HCT116 (cell line): ENCODE data around the gene WT1. TPM values are rescaled to one million over a fixed set of nuclear protein-coding genes. Genes with fewer than 3 reads are reported as not detected.

Source experiments
- ATAC-seq: fragments of 200-7000 bp; cut with Tn5 transposase; 2 replicates; pipeline ENCODE4 v1.9.1; 2020; ENCODE audit warnings: mild to moderate bottlenecking, moderate library complexity
- BruUV-seq: library from RNA; stranded (reverse); fragments of 400-500 nt; replicated peaks from 2 replicates; lab custom pipeline; 2021; lab: Mats Ljungman, UMichigan
- CTCF ChIA-PET: fragments of 300-600 bp; sonication (Branson Sonifier 250); formaldehyde crosslinking; loops from one replicate; lab custom pipeline; 2021; ENCODE audit warnings: antibody characterized with exemption; lab: Charles Lee
- POLR2A ChIA-PET: fragments of 300-600, 350-600 bp; sonication (Branson Sonifier 250); formaldehyde crosslinking; loops from one replicate; lab custom pipeline; 2021; ENCODE audit warnings: antibody characterized with exemption; lab: Charles Lee
- RAD21 ChIA-PET, 2 experiments: fragments of 300-600 bp; sonication (Branson Sonifier 250); formaldehyde crosslinking; loops; one replicate each; lab custom pipeline; 2023; ENCODE audit warnings: low total read pairs in 2 of 2; ENCODE audit not compliant: uncharacterized antibody in 2 of 2, unreplicated experiment in 2 of 2, low non-redundant PET in 1 of 2; lab: Charles Lee
- DNase-seq: peaks from one replicate; pipeline ENCODE4 v3.0.0-alpha.2; 2010; ENCODE audit warnings: low read depth, low spot score
- H2AFZ ChIP-seq: fragments of 200-600 bp; shearing (Covaris generic), sonication (generic); 2 replicates; pipeline ENCODE4 v1.6.1; 2017; ENCODE audit warnings: low read depth, mixed run types, mixed read lengths, antibody characterized with exemption, low read length; ENCODE audit not compliant: poor library complexity, severe bottlenecking
- H3K27ac ChIP-seq: 2 replicates; pipeline ENCODE4 v1.5.1; 2012; ENCODE audit warnings: low read depth, low read length
- H3K27me3 ChIP-seq: fragments of 200-600 bp; sonication (generic); 2 replicates; pipeline ENCODE4 v1.6.1; 2016; ENCODE audit warnings: mixed run types, low read length, mixed read lengths; ENCODE audit not compliant: insufficient read depth
- H3K36me3 ChIP-seq, 2 experiments: fragments of 200-500 bp in 1 of 2; fragments of 200-600 bp in 1 of 2; sonication (Bioruptor generic) in 1 of 2; sonication (generic) in 1 of 2; 2 replicates each; pipeline versions ENCODE4 v1.5.1 to v1.6.1; 2014 to 2016; ENCODE audit warnings: low read length in 2 of 2, inconsistent platforms in 1 of 2, mixed read lengths in 1 of 2, mixed run types in 1 of 2; ENCODE audit not compliant: insufficient read depth in 2 of 2, control insufficient read depth in 1 of 2
- H3K4me1 ChIP-seq, 2 experiments: fragments of 200-600 bp in 1 of 2; sonication (generic) in 1 of 2; 2 replicates each; pipeline versions ENCODE4 v1.5.1 to v1.6.1; 2012 to 2017; ENCODE audit warnings: low read length in 2 of 2, inconsistent platforms in 1 of 2, mild to moderate bottlenecking in 1 of 2, mixed read lengths in 1 of 2, mixed run types in 1 of 2, moderate library complexity in 1 of 2; ENCODE audit not compliant: insufficient read depth in 2 of 2, control insufficient read depth in 1 of 2
- H3K4me2 ChIP-seq: fragments of 200-600 bp; sonication (generic); 2 replicates; pipeline ENCODE4 v1.6.1; 2017; ENCODE audit warnings: mixed run types, low read length, mixed read lengths
- H3K4me3 ChIP-seq, 2 experiments: fragments of 200-600 bp in 1 of 2; sonication (generic) in 1 of 2; replicated peaks in 1 of 2; 2 replicates each; pipeline ENCODE4 v1.5.1; 2011 to 2016; ENCODE audit warnings: low read length in 2 of 2, control low read depth in 1 of 2, low read depth in 1 of 2, mild to moderate bottlenecking in 1 of 2, mixed read lengths in 1 of 2, mixed run types in 1 of 2
- H3K79me2 ChIP-seq: fragments of 200-600 bp; sonication (generic); 2 replicates; pipeline ENCODE4 v1.6.1; 2017; ENCODE audit warnings: mild to moderate bottlenecking, mixed run types, low read length, moderate library complexity, mixed read lengths; ENCODE audit not compliant: insufficient read depth
- H3K9ac ChIP-seq: fragments of 200-600 bp; sonication (generic); 2 replicates; pipeline ENCODE4 v1.6.1; 2016; ENCODE audit warnings: low read length, mixed read lengths
- H3K9me2 ChIP-seq: fragments of 200-600 bp; sonication (generic), shearing (Covaris generic); 2 replicates; pipeline ENCODE4 v1.6.1; 2017; ENCODE audit warnings: mixed run types, mild to moderate bottlenecking, moderate library complexity; ENCODE audit not compliant: insufficient read depth
- H3K9me3 ChIP-seq, 2 experiments: fragments of 200-500 bp in 1 of 2; fragments of 200-600 bp in 1 of 2; sonication (Bioruptor generic) in 1 of 2; sonication (generic) in 1 of 2; 2 replicates each; pipeline ENCODE4 v1.6.1; 2014 to 2017; ENCODE audit warnings: low read length in 2 of 2, mixed read lengths in 2 of 2, inconsistent platforms in 1 of 2, low read depth in 1 of 2, mild to moderate bottlenecking in 1 of 2, mixed run types in 1 of 2, moderate library complexity in 1 of 2; ENCODE audit not compliant: control insufficient read depth in 1 of 2, insufficient read depth in 1 of 2
- H4K20me1 ChIP-seq: fragments of 200-600 bp; sonication (generic), shearing (Covaris generic); 2 replicates; pipeline ENCODE4 v1.6.1; 2017; ENCODE audit warnings: mixed run types, mild to moderate bottlenecking, moderate library complexity; ENCODE audit not compliant: insufficient read depth
- CBX3 ChIP-seq: IDR thresholded peaks from 2 replicates; pipeline ENCODE4 v1.6.1; 2012; ENCODE audit warnings: low read depth
- EZH2 ChIP-seq: fragments of 200-600 bp; sonication (generic); IDR thresholded peaks from 2 replicates; pipeline ENCODE4 v1.6.1; 2017; ENCODE audit warnings: antibody characterized with exemption, mixed run types
- FOSL1 ChIP-seq: IDR thresholded peaks from 2 replicates; pipeline ENCODE4 v1.6.1; 2012; ENCODE audit warnings: low read depth
- TCF7L2 ChIP-seq: IDR thresholded peaks from 2 replicates; pipeline ENCODE4 v1.7.0; 2011; ENCODE audit warnings: borderline replicate concordance, inconsistent platforms; ENCODE audit not compliant: insufficient read depth, insufficient read length; ENCODE audit errors: extremely low read depth
- YY1 ChIP-seq: IDR thresholded peaks from 2 replicates; pipeline ENCODE4 v1.6.1; 2011; ENCODE audit warnings: low read length, low read depth, moderate library complexity, mild to moderate bottlenecking; ENCODE audit not compliant: insufficient replicate concordance; ENCODE audit errors: extremely low read depth
- ZNF274 ChIP-seq: fragments of 200-500 bp; sonication (Bioruptor generic); IDR thresholded peaks from 2 replicates; pipeline ENCODE4 v1.6.1; 2014; ENCODE audit warnings: mild to moderate bottlenecking, low read depth, low read length, inconsistent platforms
- intact Hi-C: fragments of 100-400 bp; cut with micrococcal nuclease; formaldehyde crosslinking; loops from 2 replicates; pipeline ENCODE4 v1.10.0; 2022
- total RNA-seq: library from RNA; stranded (reverse); gene quantifications from one replicate; pipeline ENCODE4 v1.2.1, GENCODE V29; 2021; ENCODE audit not compliant: unreplicated experiment
- TF ChIP-seq, protein P1 (sequence below): IDR thresholded peaks from 2 replicates; pipeline ENCODE4 v1.6.1; 2012; ENCODE audit warnings: low read depth
- TF ChIP-seq, protein P2 (sequence below): IDR thresholded peaks from 2 replicates; pipeline ENCODE4 v1.6.1; 2012

WT1 gene
- total RNA-seq, 1 experiment from 2014 or later: 0.07 TPM

DNA sequence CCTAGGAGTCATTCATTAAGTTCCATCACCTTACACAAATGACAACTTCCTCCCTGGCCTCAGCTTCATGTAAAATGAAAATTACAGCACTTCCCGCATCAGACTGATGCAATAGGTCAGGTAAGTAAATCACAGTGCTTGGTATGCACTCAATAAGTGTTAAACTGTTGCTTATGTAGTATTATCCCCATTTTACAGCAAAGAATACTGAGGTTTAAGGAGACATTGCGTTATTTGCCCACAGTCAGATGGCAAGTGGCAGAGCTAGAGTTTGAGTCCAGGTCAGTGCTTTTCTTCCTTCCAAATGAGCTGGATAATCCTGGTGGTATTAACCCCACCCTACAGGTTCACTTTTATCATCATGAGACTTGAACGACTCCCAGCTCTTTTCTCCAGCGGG, 29.7 kb downstream of the WT1 start:
- H3K4me1 ChIP-seq: no peaks in the 10 kb centered on the region
- POLR2A ChIA-PET: no interaction called here
- H3K79me2 ChIP-seq: no peaks in the 10 kb centered on the region
- H3K4me3 ChIP-seq: no peak overlapping the region
- intact Hi-C loops: no loop called here
- CTCF ChIA-PET: interaction anchor here (0.5 kb wide), 1 partner anchor 19 kb away, joined by 3 read pairs; no protein-coding TSS in a partner anchor
- TF ChIP-seq, protein P1, sequence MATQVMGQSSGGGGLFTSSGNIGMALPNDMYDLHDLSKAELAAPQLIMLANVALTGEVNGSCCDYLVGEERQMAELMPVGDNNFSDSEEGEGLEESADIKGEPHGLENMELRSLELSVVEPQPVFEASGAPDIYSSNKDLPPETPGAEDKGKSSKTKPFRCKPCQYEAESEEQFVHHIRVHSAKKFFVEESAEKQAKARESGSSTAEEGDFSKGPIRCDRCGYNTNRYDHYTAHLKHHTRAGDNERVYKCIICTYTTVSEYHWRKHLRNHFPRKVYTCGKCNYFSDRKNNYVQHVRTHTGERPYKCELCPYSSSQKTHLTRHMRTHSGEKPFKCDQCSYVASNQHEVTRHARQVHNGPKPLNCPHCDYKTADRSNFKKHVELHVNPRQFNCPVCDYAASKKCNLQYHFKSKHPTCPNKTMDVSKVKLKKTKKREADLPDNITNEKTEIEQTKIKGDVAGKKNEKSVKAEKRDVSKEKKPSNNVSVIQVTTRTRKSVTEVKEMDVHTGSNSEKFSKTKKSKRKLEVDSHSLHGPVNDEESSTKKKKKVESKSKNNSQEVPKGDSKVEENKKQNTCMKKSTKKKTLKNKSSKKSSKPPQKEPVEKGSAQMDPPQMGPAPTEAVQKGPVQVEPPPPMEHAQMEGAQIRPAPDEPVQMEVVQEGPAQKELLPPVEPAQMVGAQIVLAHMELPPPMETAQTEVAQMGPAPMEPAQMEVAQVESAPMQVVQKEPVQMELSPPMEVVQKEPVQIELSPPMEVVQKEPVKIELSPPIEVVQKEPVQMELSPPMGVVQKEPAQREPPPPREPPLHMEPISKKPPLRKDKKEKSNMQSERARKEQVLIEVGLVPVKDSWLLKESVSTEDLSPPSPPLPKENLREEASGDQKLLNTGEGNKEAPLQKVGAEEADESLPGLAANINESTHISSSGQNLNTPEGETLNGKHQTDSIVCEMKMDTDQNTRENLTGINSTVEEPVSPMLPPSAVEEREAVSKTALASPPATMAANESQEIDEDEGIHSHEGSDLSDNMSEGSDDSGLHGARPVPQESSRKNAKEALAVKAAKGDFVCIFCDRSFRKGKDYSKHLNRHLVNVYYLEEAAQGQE: no peak
- no peak for TF ChIP-seq YY1
- TF ChIP-seq, protein P2, sequence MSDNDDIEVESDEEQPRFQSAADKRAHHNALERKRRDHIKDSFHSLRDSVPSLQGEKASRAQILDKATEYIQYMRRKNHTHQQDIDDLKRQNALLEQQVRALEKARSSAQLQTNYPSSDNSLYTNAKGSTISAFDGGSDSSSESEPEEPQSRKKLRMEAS: no peak
- no peak overlapping the region for H3K4me2 ChIP-seq
- H3K9me3 ChIP-seq: no peaks in the 10 kb centered on the region
- ATAC-seq: no peak
- peaks cover 15% of the 10 kb centered on the region for H3K27me3 ChIP-seq
- no peak overlapping the region for H3K27ac ChIP-seq
- no TSS peak for BruUV-seq
- no peaks in the 10 kb centered on the region for H3K9me2 ChIP-seq
- H4K20me1 ChIP-seq: no peaks in the 10 kb centered on the region
- H3K9ac ChIP-seq: no peak overlapping the region
- H3K36me3 ChIP-seq: no peaks in the 10 kb centered on the region
- H2AFZ ChIP-seq: no peak overlapping the region
- DNase-seq: no peak
- RAD21 ChIA-PET: no interaction called here

DNA sequence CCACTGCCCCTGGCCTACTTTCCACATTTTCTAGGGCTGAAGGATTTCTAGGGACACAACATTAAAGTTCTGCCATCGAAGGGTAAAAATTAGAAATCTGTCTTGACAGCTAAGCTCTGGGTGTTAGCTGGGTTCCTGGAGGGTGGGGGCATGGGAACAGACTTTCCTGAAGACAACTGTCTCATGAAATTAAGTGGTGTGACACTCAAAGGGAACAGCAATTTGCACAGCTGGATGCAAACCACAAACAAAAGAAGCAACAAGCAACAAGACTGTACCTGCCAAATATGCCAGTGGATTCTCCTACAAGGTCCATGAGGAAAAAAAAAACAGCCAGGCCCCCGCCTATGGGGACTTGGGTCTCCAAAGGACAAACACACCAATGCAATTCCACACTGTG, 32.5 kb downstream of the WT1 start:
- no peaks in the 10 kb centered on the region for H3K36me3 ChIP-seq
- no peak overlapping the region for H3K4me2 ChIP-seq
- no peaks in the 10 kb centered on the region for H3K79me2 ChIP-seq
- RAD21 ChIA-PET: no interaction called here
- no peaks in the 10 kb centered on the region for H4K20me1 ChIP-seq
- no peaks in the 10 kb centered on the region for H3K9me3 ChIP-seq
- no peak overlapping the region for H3K4me3 ChIP-seq
- no peak overlapping the region for H3K9ac ChIP-seq
- peaks cover 17% of the 10 kb centered on the region for H3K27me3 ChIP-seq
- no peaks in the 10 kb centered on the region for H3K4me1 ChIP-seq
- H3K9me2 ChIP-seq: no peaks in the 10 kb centered on the region
- H2AFZ ChIP-seq: no peak overlapping the region
- H3K27ac ChIP-seq: no peak overlapping the region
- DNase-seq (no peak), ATAC-seq (no peak)
- no TSS peak for BruUV-seq
- CTCF ChIA-PET: interaction anchor here (0.6 kb wide), 1 partner anchor 1338 kb away, joined by 4 read pairs; no protein-coding TSS in a partner anchor
- POLR2A ChIA-PET: no interaction called here
- intact Hi-C loops: no loop called here
- TF ChIP-seq, protein P2: no peak
- TF ChIP-seq FOSL1 (no peak), EZH2 (no peak), TCF7L2 (no peak), CBX3 (no peak), ZNF274 (no peak)
- TF ChIP-seq, protein P1: no peak
